ENCODE measurements around the gene ATP8A2. TPM values are rescaled to one million over a fixed set of nuclear protein-coding genes. Genes with fewer than 3 reads are reported as not detected.
A peak's percentile ranks its signal among the peaks of the same experiment; 100 is the strongest.

Gene ATP8A2
- total RNA-seq, 1 donor from 2014 or later: 1.9 TPM

DNA sequence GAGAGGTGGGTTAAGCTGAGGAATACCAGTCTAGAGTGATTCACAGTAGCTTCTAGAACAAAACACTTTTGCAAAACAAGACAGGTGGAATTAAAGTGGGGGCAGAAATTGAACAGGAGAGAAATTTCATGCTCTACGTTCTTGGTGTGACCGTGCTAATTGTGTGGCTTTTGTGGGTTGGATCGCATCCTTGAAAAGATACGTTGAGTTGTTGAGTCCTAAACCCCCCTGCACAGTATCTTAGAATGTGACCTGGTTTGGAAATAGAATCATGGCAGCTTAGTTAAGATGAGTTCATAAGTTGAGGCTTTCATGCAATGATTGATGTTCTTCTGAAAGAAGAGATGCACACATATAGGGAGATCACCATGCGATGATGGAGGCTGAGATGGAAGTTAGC is 308.2 kb downstream of the ATP8A2 start:
- no peak overlapping the region for H3K4me3 Mint-ChIP-seq (ENCODE audit: unreplicated experiment)
- H3K36me3 Mint-ChIP-seq (ENCODE audit: low read depth): no peaks in the 10 kb centered on the region
- peaks cover 44% of the 10 kb centered on the region for H3K4me1 Mint-ChIP-seq (ENCODE audit: low read depth)
- TF ChIP-seq, protein P1, sequence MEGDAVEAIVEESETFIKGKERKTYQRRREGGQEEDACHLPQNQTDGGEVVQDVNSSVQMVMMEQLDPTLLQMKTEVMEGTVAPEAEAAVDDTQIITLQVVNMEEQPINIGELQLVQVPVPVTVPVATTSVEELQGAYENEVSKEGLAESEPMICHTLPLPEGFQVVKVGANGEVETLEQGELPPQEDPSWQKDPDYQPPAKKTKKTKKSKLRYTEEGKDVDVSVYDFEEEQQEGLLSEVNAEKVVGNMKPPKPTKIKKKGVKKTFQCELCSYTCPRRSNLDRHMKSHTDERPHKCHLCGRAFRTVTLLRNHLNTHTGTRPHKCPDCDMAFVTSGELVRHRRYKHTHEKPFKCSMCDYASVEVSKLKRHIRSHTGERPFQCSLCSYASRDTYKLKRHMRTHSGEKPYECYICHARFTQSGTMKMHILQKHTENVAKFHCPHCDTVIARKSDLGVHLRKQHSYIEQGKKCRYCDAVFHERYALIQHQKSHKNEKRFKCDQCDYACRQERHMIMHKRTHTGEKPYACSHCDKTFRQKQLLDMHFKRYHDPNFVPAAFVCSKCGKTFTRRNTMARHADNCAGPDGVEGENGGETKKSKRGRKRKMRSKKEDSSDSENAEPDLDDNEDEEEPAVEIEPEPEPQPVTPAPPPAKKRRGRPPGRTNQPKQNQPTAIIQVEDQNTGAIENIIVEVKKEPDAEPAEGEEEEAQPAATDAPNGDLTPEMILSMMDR (IDR thresholded peaks at IDR 0.05): no peak
- H3K9me3 Mint-ChIP-seq (ENCODE audit: low read depth): peaks cover 6% of the 10 kb centered on the region
- H3K27me3 Mint-ChIP-seq (ENCODE audit: low read depth): no peaks in the 10 kb centered on the region
- DNase-seq (ENCODE audit: low spot score): no peak
- H3K27ac Mint-ChIP-seq (ENCODE audit: unreplicated experiment): no peak overlapping the region

DNA sequence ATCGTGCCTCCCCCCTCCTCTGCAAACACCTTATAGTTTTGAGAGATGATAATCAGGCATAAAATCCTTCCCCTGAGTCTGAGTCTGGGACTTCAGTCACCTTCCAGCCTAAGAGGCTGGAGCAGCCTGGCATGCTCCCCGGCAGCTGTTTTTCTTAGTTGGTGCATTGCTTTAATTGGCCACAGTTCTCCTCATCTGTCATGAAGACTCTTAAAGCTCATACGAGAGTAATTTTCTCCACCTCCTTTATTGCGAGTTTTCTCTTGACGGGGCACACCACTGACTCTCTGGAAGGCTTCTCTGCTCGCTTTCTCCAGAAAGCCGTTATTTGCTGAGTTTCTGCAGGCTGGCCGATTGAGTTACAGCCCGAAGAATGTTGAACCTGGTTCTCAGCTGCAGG is 310.5 kb downstream of the ATP8A2 start:
- Mint-ChIP-seq H3K4me1 (ENCODE audit: low read depth) (peaks cover 62% of the 10 kb centered on the region), H3K9me3 (ENCODE audit: low read depth) (peaks cover 6% of the 10 kb centered on the region), H3K4me3 (ENCODE audit: unreplicated experiment) (no peak overlapping the region), H3K27ac (ENCODE audit: unreplicated experiment) (peak overlapping the region; percentile 73), H3K27me3 (ENCODE audit: low read depth) (no peaks in the 10 kb centered on the region), H3K36me3 (ENCODE audit: low read depth) (no peaks in the 10 kb centered on the region)
- TF ChIP-seq, protein P1 (IDR thresholded peaks at IDR 0.05): no peak
- DNase-seq (ENCODE audit: low spot score): no peak

DNA sequence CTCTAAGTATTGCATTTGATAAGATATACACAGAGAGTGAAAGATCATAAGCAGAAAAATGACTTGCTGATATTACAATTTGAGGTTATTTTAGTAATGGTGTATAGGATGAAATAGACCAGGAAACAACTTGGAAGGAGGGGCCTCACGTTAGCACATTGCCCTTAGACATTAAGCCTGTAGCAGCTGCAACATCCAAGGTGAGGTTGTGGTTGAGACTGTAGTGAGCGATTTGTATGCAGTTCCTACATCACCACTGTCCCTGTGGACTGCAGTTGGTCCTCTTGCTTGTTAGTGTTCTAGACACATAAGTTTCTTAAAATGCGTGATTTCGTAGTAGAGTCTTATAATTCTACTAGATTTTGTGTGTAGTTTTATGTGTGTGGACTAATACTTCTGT is 311.3 kb downstream of the ATP8A2 start:
- TF ChIP-seq, protein P1 (IDR thresholded peaks at IDR 0.05): no peak
- Mint-ChIP-seq H3K27ac (ENCODE audit: unreplicated experiment) (no peak overlapping the region), H3K9me3 (ENCODE audit: low read depth) (peaks cover 6% of the 10 kb centered on the region), H3K27me3 (ENCODE audit: low read depth) (no peaks in the 10 kb centered on the region), H3K4me3 (ENCODE audit: unreplicated experiment) (no peak overlapping the region), H3K36me3 (ENCODE audit: low read depth) (no peaks in the 10 kb centered on the region), H3K4me1 (ENCODE audit: low read depth) (peaks cover 64% of the 10 kb centered on the region)
- DNase-seq (ENCODE audit: low spot score): no peak

DNA sequence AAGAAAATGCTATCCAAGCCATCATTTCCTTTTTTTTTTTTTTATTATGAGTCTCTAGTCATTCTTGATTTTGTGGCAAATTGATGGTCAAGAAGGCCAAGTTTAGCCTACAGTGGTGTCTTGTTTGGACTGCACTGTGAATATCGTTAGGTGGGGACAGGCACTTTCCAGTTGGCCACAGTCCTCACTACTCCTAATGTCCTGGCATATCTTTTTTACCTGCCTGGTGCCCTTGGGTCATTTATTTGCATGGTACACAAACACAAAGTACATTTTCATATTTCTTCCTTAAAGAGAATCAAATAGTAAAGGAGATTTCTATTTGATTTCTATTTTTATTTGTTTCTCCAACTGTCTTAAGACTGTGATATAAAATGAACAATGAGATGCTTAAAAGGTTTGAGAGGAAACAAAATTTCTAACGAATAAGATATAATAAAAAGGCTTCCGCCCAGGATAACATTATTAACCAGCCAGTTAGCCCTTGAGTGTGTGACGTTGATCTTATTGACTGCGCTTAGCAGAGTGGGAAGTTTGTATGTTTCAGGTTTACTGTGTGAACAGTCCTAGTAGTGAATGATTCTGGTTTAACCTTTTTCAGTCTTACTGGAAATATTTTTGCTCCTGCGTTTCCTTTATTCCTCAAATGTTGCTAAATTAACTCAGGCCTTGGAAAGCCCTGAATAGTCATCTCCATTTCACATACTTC is 312.0 kb downstream of the ATP8A2 start:
- Mint-ChIP-seq H3K27me3 (ENCODE audit: low read depth) (no peaks in the 10 kb centered on the region), H3K36me3 (ENCODE audit: low read depth) (no peaks in the 10 kb centered on the region), H3K4me1 (ENCODE audit: low read depth) (peaks cover 69% of the 10 kb centered on the region), H3K4me3 (ENCODE audit: unreplicated experiment) (no peak overlapping the region), H3K27ac (ENCODE audit: unreplicated experiment) (peak overlapping the region; percentile 81), H3K9me3 (ENCODE audit: low read depth) (peaks cover 6% of the 10 kb centered on the region)
- TF ChIP-seq, protein P1 (IDR thresholded peaks at IDR 0.05): no peak
- no peak for DNase-seq (ENCODE audit: low spot score)

DNA sequence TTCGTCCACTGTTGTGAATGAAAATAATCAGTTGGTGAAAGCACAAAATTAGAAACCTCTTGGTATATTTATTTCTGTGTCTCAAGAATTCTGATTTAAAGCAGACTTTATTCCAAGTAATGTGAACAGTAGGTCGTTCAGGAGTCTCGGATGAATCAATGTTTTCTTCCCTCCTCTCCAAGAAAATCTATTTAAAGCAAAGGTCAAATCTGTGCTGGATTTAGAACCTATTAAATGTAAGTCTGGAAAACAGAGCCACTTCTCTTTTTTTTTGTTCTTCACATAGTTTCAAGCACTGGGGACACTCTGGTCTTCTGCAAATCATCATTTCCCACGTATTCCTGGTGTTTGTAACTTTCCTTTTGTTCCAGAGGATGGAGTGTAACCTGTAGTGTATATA is 312.7 kb downstream of the ATP8A2 start:
- H3K4me3 Mint-ChIP-seq (ENCODE audit: unreplicated experiment): no peak overlapping the region

More for the DNA sequence above, 312.7 kb downstream of the ATP8A2 start:
- TF ChIP-seq, protein P1 (IDR thresholded peaks at IDR 0.05): no peak
- DNase-seq (ENCODE audit: low spot score): no peak
- Mint-ChIP-seq H3K27ac (ENCODE audit: unreplicated experiment) (peak overlapping the region; percentile 81), H3K27me3 (ENCODE audit: low read depth) (no peaks in the 10 kb centered on the region), H3K4me1 (ENCODE audit: low read depth) (peaks cover 68% of the 10 kb centered on the region), H3K36me3 (ENCODE audit: low read depth) (no peaks in the 10 kb centered on the region), H3K9me3 (ENCODE audit: low read depth) (peaks cover 6% of the 10 kb centered on the region)

All from chondrocyte (in vitro differentiated cells).